Naive thymus-derived CD8-positive, alpha-beta T cell (primary cell): ENCODE measurements around the gene SP1. TPM values are rescaled to one million over a fixed set of nuclear protein-coding genes. Genes with fewer than 3 reads are reported as not detected.
A peak's percentile ranks its signal among the peaks of the same experiment; 100 is the strongest.
"Not testable (repeated sequence)": the region's sequence is repeated elsewhere in the genome, so short reads cannot be mapped to it uniquely, and the experiment has no call there.

Experiments used
- ATAC-seq, 2 donors: fragments of 150-1000 bp; cut with Tn5 transposase in 1 of 2; sonication (Bioruptor Pico), chemical (Tn5 transposase) in 1 of 2; 1 replicate in 1 of 2; 2 replicates in 1 of 2; pipeline ENCODE4 v1.10.0; 2021; ENCODE audit warnings: mild to moderate bottlenecking in 2 of 2, moderate library complexity in 2 of 2
- POLR2A ChIA-PET: fragments of 350-600 bp; sonication (Branson Sonifier 250); formaldehyde crosslinking; loops from one replicate; lab custom pipeline; 2021; ENCODE audit warnings: antibody characterized with exemption; lab: Charles Lee
- DNase-seq, 10 donors: peaks; one replicate each; pipeline versions ENCODE4 v3.0.0 to v3.0.0-alpha.2; 2020 to 2022
- H3K27ac Mint-ChIP-seq, 10 donors: one replicate each; pipeline ENCODE4 v1.8.0; 2020 to 2022; ENCODE audit warnings: mild to moderate bottlenecking in 10 of 10, mixed read lengths in 10 of 10, moderate library complexity in 4 of 10, inconsistent platforms in 1 of 10
- H3K27me3 Mint-ChIP-seq, 5 donors: one replicate each; pipeline ENCODE4 v1.8.0; 2021 to 2022; ENCODE audit warnings: mixed read lengths in 5 of 5
- H3K36me3 Mint-ChIP-seq, 3 donors: one replicate each; pipeline ENCODE4 v1.8.0; 2020 to 2022; ENCODE audit warnings: mixed read lengths in 3 of 3, mild to moderate bottlenecking in 2 of 3, inconsistent platforms in 1 of 3
- H3K4me1 Mint-ChIP-seq, 4 donors: one replicate each; pipeline ENCODE4 v1.8.0; 2021 to 2022; ENCODE audit warnings: mixed read lengths in 4 of 4
- H3K4me3 Mint-ChIP-seq, 10 donors: one replicate each; pipeline ENCODE4 v1.8.0; 2020 to 2022; ENCODE audit warnings: mild to moderate bottlenecking in 10 of 10, mixed read lengths in 10 of 10, moderate library complexity in 6 of 10, inconsistent platforms in 1 of 10
- H3K9me3 Mint-ChIP-seq, 9 donors: one replicate each; pipeline ENCODE4 v1.8.0; 2020 to 2022; ENCODE audit warnings: mixed read lengths in 9 of 9, mild to moderate bottlenecking in 3 of 9, inconsistent platforms in 1 of 9, moderate library complexity in 1 of 9
- polyA plus RNA-seq, 3 donors: library from polyadenylated mRNA; unstranded; fragments of 300-500 nt; fragmentation: Illumina TruSeq; gene quantifications; one replicate each; pipeline ENCODE4 v1.2.3, GENCODE V29; 2021
- total RNA-seq, 8 experiments: library from RNA in 2 of 8; stranded (reverse) in 2 of 8; gene quantifications; one replicate each; pipeline ENCODE4 v1.2.3 and lab custom pipeline; 2021 to 2026

Gene SP1
- total and polyA plus RNA-seq, 5 experiments from 2014 or later: 8.5 to 104 (median 10.4) TPM

DNA sequence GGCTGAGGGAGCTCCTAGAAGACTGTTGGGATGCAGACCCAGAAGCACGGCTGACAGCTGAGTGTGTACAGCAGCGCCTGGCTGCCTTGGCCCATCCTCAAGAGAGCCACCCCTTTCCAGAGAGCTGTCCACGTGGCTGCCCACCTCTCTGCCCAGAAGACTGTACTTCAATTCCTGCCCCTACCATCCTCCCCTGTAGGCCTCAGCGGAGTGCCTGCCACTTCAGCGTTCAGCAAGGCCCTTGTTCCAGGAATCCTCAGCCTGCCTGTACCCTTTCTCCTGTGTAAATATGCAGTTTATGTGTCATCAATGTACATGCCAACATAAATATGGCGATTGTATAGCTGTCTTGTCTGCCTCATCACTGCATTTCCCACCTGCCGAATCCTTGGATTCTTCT is 51.2 kb downstream of the SP1 start:
- ATAC-seq (no peak), DNase-seq (no peak)
- H3K27me3 Mint-ChIP-seq: no peaks in the 10 kb centered on the region
- POLR2A ChIA-PET: interaction anchor here (0.5 to 1.2 kb wide), 4 partner anchors 9 to 302 kb away, joined by 3 to 7 read pairs (median 4); partner anchors contain the start of gene PRR13
- H3K9me3 Mint-ChIP-seq: no peaks in the 10 kb centered on the region
- no peak overlapping the region for H3K4me3 Mint-ChIP-seq
- H3K36me3 Mint-ChIP-seq: no peaks in the 10 kb centered on the region
- H3K27ac Mint-ChIP-seq: no peak overlapping the region
- peaks cover 0 to 3% (median 0%) of the 10 kb centered on the region in 4 donors for H3K4me1 Mint-ChIP-seq

DNA sequence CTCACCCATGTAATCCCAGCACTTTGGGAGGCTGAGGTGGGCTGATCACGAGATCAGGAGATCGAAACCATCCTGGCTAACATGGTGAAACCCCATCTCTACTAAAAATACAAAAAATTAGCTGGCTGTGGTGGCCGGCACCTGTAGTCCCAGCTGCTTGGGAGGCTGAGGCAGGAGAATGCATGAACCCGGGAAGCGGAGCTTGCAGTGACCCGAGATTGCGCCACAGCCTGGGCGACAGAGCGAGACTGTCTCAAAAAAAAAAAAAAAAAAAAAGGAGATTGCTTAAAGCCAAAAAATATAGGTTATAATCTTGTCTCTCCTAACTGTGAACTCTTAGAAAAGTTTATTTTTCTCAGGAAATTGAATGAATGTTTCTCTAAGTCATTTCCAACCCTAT is 55.4 kb downstream of the SP1 start:
- not testable (repeated sequence) for ATAC-seq, H3K9me3 Mint-ChIP-seq, H3K27ac Mint-ChIP-seq, DNase-seq, H3K4me1 Mint-ChIP-seq, H3K27me3 Mint-ChIP-seq, H3K4me3 Mint-ChIP-seq, H3K36me3 Mint-ChIP-seq
- POLR2A ChIA-PET: interaction anchor here (0.6 kb wide), 1 partner anchor 110 kb away, joined by 3 read pairs; no protein-coding TSS in a partner anchor

DNA sequence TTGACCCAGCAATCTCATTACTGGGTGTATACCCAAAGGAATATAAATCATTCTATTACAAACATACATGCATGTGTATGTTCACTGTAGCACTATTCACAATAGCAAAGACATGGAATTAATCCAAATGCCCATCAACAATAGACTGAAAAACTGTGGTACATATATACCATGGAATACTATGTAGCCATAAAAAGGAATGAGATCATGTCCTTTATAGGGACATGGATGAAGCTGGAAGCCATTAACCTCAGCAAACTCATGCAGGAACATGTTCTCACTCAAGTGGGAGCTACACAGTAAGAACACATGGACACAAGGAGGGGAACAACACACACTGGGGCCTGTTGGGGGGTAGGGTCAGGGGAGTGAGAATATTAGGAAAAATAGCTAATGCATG is 59.6 kb downstream of the SP1 start:
- H3K27me3 Mint-ChIP-seq, ATAC-seq, DNase-seq, H3K9me3 Mint-ChIP-seq: not testable (repeated sequence)
- H3K4me3 Mint-ChIP-seq: peak overlapping the region in 1 of 10 donors; percentile 60
- POLR2A ChIA-PET: interaction anchor here (0.7 to 1.2 kb wide), 3 partner anchors 12 to 109 kb away, joined by 3 read pairs; no protein-coding TSS in a partner anchor
- peak overlapping the region in 3 of 10 donors; percentile 22 to 86 (median 45) for H3K27ac Mint-ChIP-seq
- H3K4me1 Mint-ChIP-seq: peaks cover 12 to 32% (median 28%) of the 10 kb centered on the region in 4 donors
- H3K36me3 Mint-ChIP-seq: peaks cover 0 to 15% (median 0%) of the 10 kb centered on the region in 3 donors

DNA sequence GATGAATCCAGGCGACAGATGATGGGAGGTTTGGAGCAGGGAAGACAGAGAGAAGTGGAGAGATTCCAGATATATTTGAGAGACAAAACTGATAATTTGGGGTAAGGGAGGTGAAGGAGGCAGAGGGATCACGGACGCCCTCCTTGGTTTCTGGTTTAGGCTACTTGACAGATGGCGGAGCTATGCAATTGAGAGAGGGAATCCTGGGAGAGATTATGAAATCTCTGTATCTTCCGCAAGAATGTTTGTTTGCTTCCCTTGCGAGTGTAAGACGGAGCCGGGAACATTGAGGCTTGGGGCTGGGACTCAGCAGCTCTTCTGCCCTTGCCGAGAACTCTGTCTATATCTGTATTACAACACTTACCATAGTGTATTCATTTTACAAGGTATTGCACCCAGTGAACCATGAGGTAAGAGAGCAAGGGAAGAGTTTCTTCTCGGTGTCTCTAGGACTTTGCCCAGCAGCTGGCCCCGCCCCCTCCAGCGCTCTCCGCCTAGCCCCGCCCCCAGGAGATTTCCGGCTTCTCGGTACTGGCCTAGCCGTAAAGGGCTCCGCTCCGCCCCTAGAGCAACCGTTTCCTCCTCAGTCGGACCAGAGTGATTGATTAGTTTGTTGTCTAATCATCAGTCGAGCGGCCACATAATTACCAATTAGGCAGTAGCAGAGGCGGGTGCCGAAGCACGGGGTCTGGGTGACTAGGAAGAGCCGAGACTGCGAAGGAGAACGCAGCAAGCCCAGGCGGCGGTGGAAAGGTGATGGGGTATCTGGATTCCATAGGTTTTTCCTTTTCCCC is 61.3 kb downstream of the SP1 start, which contains the start of gene PRR13:
Gene PRR13, plus strand, starts transcription at position 695 of the 794 bp plus-strand sequence. CDS start 981 bp downstream, outside the sequence.
- ATAC-seq (peak; percentile 98), DNase-seq (peak; percentile 90 to 99 (median 97))
- Mint-ChIP-seq H3K4me3 (peak within 1 kb of the TSS; percentile 90 to 100 (median 96)), H3K9me3 (no peaks in the 10 kb centered on the region), H3K27ac (peak within 1 kb of the TSS; percentile 90 to 99 (median 96)), H3K36me3 (peaks cover 0 to 32% (median 0%) of the 10 kb centered on the region in 3 donors), H3K4me1 (peaks cover 17 to 48% (median 44%) of the 10 kb centered on the region in 4 donors), H3K27me3 (no peaks in the 10 kb centered on the region)
- POLR2A ChIA-PET: interaction anchor here (0.7 to 3.2 kb wide), 19 partner anchors 9 to 435 kb away, joined by 3 to 37 read pairs (median 5); partner anchors contain the start of genes AAAS, ATP5MC2, EIF4B and MAP3K12

DNA sequence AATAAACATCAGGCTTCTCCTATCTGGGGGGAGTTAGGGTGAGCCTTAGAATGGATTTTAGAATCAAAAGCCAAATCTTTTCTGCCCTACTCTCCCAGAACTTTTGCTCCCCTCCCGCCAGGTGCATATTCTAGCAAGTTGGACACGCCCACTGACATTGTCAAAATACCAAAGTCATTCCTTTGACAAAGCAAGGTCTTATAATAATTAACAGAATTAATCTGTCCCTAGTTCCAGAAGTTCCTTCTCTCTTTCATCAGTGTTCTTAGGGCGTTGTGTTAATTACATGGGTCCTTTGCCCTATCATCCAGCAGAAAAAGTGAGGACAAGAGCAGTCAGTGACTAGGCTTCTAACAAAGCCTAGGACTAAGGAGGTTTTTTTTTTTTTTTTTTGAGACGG is 64.0 kb downstream of the SP1 start:
- ATAC-seq (no peak), DNase-seq (no peak)
- Mint-ChIP-seq H3K36me3 (peaks cover 0 to 50% (median 2%) of the 10 kb centered on the region in 3 donors), H3K4me1 (peaks cover 21 to 56% (median 50%) of the 10 kb centered on the region in 4 donors), H3K4me3 (peak overlapping the region; percentile 50 to 92 (median 74)), H3K9me3 (no peaks in the 10 kb centered on the region), H3K27me3 (no peaks in the 10 kb centered on the region), H3K27ac (peak overlapping the region in 8 of 10 donors; percentile 48 to 95 (median 74))
- POLR2A ChIA-PET: no interaction called here

DNA sequence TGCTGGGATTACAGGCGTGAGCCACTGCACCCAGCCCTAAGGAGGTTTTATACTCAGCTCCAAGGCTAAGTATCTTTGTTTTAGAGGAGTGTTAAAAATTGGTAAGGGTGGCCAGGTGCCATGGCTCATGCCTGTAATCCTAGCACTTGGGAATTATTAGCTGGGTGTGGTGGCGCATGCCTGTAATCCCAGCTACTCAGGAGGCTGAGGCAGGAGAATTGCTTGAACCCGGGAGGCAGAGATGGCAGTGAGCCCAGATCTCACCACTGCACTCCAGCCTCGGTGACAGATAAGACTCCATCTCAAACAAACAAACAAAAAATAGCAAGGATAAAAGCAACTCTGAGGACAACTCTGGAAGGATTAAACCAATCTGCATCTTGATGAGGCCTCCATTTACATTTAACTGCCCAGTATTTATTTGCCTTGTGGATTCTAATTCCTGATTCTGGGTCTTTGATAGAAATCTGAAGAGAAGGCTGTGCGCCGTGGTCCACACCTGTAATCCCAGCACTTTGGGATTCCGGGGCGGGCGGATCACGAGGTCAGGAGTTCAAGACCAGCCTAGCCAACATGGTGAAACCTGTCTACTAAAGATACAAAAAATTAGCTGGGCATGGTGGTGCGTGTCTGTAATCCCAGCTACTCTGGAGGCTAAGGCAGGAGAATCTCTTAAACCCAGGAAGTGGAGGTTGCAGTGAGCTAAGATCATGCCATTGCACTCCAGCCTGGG is 64.8 kb downstream of the SP1 start:
- peaks cover 0 to 50% (median 2%) of the 10 kb centered on the region in 3 donors for H3K36me3 Mint-ChIP-seq
- peak overlapping the region in 8 of 10 donors; percentile 26 to 81 (median 46) for H3K4me3 Mint-ChIP-seq
- peak overlapping the region; percentile 3 to 95 (median 42) for H3K27ac Mint-ChIP-seq
- POLR2A ChIA-PET: interaction anchor here (0.6 to 1.0 kb wide), 2 partner anchors 31 to 64 kb away, joined by 4 read pairs; no protein-coding TSS in a partner anchor
- not testable (repeated sequence) for ATAC-seq, H3K27me3 Mint-ChIP-seq, H3K9me3 Mint-ChIP-seq, DNase-seq
- H3K4me1 Mint-ChIP-seq: peaks cover 21 to 53% (median 48%) of the 10 kb centered on the region in 4 donors

DNA sequence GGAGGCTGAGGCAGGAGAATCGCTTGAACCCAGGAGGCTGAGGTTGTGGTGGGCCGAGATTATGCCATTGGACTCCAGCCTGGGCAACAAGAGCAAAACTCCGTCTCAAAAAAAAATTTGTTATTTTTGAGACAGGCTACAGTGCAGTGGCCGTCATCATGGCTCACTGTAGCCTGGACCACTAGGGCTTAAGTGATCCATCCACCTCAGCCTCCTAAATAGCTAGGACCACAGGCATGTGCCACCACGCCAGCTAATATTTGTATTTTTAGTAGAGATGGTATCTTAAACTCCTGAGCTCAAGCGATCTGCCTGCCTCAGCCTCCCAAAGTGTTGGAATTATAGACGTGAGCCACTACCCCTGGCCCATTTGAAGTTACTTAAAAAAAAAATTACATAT is 71.0 kb downstream of the SP1 start:
- DNase-seq (no peak), ATAC-seq (no peak)
- POLR2A ChIA-PET: interaction anchor here (0.6 to 2.3 kb wide), 7 partner anchors 9 to 130 kb away, joined by 3 to 15 read pairs (median 3); partner anchors contain the start of genes AAAS, PRR13 and TARBP2
- H3K9me3 Mint-ChIP-seq: no peaks in the 10 kb centered on the region
- peak overlapping the region in 1 of 10 donors; percentile 26 for H3K27ac Mint-ChIP-seq
- peaks cover 21 to 48% (median 45%) of the 10 kb centered on the region in 4 donors for H3K4me1 Mint-ChIP-seq
- H3K36me3 Mint-ChIP-seq: peaks cover 0 to 48% (median 3%) of the 10 kb centered on the region in 3 donors
- peaks cover 0 to 1% (median 0%) of the 10 kb centered on the region in 5 donors for H3K27me3 Mint-ChIP-seq
- H3K4me3 Mint-ChIP-seq: no peak overlapping the region

DNA sequence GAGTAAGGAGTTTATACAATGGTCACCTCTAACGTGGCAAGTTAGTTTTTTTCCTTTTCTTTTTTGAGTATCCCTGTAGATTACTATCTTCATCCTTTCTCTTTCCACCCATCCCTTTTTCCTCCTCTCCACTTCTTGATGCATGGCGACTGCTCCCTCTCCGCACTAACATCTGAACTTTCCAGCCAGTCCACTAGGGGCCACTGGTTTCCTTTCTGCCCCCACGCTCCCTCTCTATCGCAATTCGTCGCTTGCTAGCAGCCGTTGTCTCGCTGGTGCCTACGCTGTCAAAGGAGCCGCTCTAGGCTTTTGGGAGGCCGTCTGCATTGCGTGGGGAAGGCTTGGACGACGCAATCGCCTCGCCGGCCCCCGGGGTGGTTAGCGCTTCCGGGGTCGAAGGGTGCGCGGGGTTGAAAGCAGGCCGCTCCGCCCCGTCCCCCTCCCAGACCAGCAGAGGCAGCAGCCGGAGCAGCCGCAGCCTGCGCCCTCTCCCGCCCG is 71.7 kb downstream of the SP1 start, which contains the start of gene PCBP2:
Gene PCBP2, plus strand, starts transcription at position 442 of the 498 bp plus-strand sequence. CDS start 2,699 bp downstream, outside the sequence.
- POLR2A ChIA-PET: interaction anchor here (0.7 to 2.3 kb wide), 8 partner anchors 10 to 151 kb away, joined by 3 to 15 read pairs (median 4); partner anchors contain the start of genes AAAS, PRR13 and TARBP2
- peak within 1 kb of the TSS; percentile 90 to 100 (median 99) for H3K4me3 Mint-ChIP-seq
- ATAC-seq: peak; percentile 95 to 96

DNA sequence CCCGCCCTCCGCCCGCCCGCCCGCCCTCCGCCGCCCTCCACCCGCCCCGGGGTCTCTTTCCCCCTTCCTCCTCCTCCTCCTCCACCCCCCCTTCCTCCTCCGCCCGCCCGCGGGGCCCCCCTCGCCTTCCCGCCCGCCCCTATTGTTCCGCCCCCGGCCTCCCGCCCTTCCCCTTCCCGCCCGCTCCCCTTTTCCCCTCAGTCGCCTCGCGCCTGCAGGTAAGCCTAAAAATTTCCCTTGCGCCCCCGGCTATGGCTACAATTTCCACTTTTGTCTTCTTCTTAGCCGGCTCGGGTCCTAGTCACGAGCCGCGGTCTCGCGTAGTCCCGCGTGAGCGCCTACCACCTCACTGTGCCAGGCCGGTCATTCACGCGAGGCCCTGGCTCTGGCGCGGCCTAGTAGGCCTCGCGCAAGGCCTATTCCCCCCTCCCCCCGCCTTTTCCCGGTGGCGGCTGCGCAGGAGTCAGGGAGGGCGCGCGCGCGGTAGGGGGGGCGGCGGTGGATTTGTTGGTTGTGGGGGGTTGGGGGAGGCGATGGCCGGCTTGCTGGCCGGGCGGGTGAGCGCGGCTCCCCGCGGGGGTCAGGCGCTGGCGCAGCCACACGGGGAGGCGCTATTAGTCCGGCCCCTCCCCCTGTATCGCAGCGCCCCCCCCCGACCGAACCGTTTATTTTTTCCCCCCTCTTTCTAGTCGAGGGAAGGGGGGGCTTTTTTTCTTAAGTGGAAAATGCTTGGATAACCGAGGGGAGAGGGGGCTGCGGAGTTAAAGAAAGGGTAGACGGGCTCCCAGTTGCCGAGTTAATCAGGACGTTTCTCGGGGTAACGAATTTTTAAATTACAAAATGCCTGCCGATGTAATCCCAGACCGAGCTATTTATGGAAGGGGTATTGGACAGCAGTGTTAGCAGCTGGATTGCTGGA is 72.4 kb downstream of the SP1 start:
- peak; percentile 70 to 93 (median 80) for DNase-seq
- peak; percentile 19 to 29 for ATAC-seq
- Mint-ChIP-seq H3K27ac (peak overlapping the region; percentile 89 to 100 (median 100)), H3K9me3 (no peaks in the 10 kb centered on the region), H3K4me1 (peaks cover 17 to 44% (median 38%) of the 10 kb centered on the region in 4 donors), H3K4me3 (peak overlapping the region; percentile 90 to 100 (median 99)), H3K36me3 (peaks cover 0 to 52% (median 4%) of the 10 kb centered on the region in 3 donors), H3K27me3 (peaks cover 0 to 1% (median 0%) of the 10 kb centered on the region in 5 donors)
- POLR2A ChIA-PET: interaction anchor here (0.7 to 4.0 kb wide), 8 partner anchors 11 to 180 kb away, joined by 3 to 36 read pairs (median 5); partner anchors contain the start of genes AAAS, MAP3K12, PRR13 and TARBP2

More for the DNA sequence above, 71.7 kb downstream of the SP1 start, which contains the start of gene PCBP2:
- peaks cover 19 to 45% (median 38%) of the 10 kb centered on the region in 4 donors for H3K4me1 Mint-ChIP-seq
- peak; percentile 92 to 99 (median 96) for DNase-seq
- peaks cover 0 to 48% (median 4%) of the 10 kb centered on the region in 3 donors for H3K36me3 Mint-ChIP-seq
- no peaks in the 10 kb centered on the region for H3K9me3 Mint-ChIP-seq
- peak within 1 kb of the TSS; percentile 89 to 100 (median 100) for H3K27ac Mint-ChIP-seq
- peaks cover 0 to 1% (median 0%) of the 10 kb centered on the region in 5 donors for H3K27me3 Mint-ChIP-seq

DNA sequence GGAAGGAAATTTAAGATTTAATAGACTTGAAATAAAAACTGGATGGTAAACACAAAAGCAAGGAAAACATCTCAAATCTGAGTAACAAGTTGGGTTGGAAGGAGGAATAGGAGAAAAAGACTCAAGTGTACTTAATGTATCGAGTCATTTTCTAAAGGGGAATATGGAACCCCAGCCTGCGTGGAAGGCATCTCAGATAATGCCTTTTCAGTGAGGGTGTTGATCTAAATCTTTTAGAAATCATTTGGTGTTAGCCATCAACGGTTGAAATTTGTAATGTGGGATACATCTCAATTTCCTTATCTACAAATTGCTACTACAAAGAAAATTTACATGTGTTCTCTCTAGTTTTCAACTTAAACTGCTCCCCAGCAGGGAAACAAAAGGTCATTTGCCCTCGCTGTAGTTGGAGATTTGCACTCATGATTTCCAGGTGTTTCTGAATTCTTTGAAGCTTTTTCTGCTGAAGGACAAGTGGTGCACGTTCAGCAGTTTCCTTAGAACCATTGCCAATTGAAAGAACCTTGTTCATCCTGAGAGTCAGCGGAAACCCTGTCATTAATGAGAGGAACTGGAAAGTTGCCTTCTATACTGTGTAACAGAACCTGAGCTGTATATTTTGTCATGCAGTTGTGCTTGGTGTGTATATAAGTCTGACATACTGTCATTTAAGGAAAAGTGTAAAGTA is 74.1 kb downstream of the SP1 start:
- Mint-ChIP-seq H3K36me3 (peaks cover 0 to 57% (median 9%) of the 10 kb centered on the region in 3 donors), H3K4me1 (peaks cover 15 to 45% (median 40%) of the 10 kb centered on the region in 4 donors), H3K4me3 (peak overlapping the region; percentile 90 to 100 (median 99)), H3K27ac (peak overlapping the region in 9 of 10 donors; percentile 74 to 100 (median 99)), H3K27me3 (peaks cover 0 to 1% (median 0%) of the 10 kb centered on the region in 5 donors), H3K9me3 (no peaks in the 10 kb centered on the region)
- DNase-seq (no peak), ATAC-seq (no peak)
- POLR2A ChIA-PET: interaction anchor here (0.5 to 4.0 kb wide), 6 partner anchors 11 to 132 kb away, joined by 4 to 36 read pairs (median 6); partner anchors contain the start of genes AAAS, MAP3K12 and TARBP2
